MCF 10A (cell line): ENCODE results near the gene PTH1R. TPM values are rescaled to one million over a fixed set of nuclear protein-coding genes. Genes with fewer than 3 reads are reported as not detected.

Experiments
- BruUV-seq: library from RNA; stranded (reverse); fragments of 400-500 nt; replicated peaks from 2 replicates; lab custom pipeline; 2021; lab: Mats Ljungman, UMichigan
- CTCF ChIA-PET: fragments of 300-600 bp; sonication (Branson Sonifier 250); formaldehyde crosslinking; extraction: SDS; loops from one replicate; lab custom pipeline; 2021; ENCODE audit warnings: antibody characterized with exemption, inconsistent platforms; lab: Yijun Ruan, JAX
- POLR2A ChIA-PET: fragments of 300-600, 350-650 bp; sonication (Branson Sonifier 250); formaldehyde crosslinking; extraction: SDS; loops from one replicate; lab custom pipeline; 2020; ENCODE audit warnings: antibody characterized with exemption, inconsistent platforms; lab: Yijun Ruan, JAX
- DNase-seq: peaks from one replicate; pipeline ENCODE4 v3.0.0-alpha.2; 2018; ENCODE audit not compliant: unreplicated experiment
- H3K27ac Mint-ChIP-seq: one replicate; pipeline ENCODE4 v1.8.0; 2022; ENCODE audit warnings: mild to moderate bottlenecking, low read depth, mixed read lengths; ENCODE audit not compliant: unreplicated experiment
- H3K27me3 Mint-ChIP-seq: one replicate; pipeline ENCODE4 v1.8.0; 2022; ENCODE audit warnings: mixed read lengths; ENCODE audit not compliant: insufficient read depth, unreplicated experiment
- H3K36me3 Mint-ChIP-seq: one replicate; pipeline ENCODE4 v1.8.0; 2022; ENCODE audit warnings: mild to moderate bottlenecking, moderate library complexity, mixed read lengths; ENCODE audit not compliant: insufficient read depth, unreplicated experiment
- H3K4me1 Mint-ChIP-seq: one replicate; pipeline ENCODE4 v1.8.0; 2022; ENCODE audit warnings: mixed read lengths; ENCODE audit not compliant: insufficient read depth, unreplicated experiment
- H3K4me3 Mint-ChIP-seq: one replicate; pipeline ENCODE4 v1.8.0; 2022; ENCODE audit warnings: mild to moderate bottlenecking, moderate library complexity, mixed read lengths; ENCODE audit not compliant: unreplicated experiment
- H3K9me3 Mint-ChIP-seq: one replicate; pipeline ENCODE4 v1.8.0; 2022; ENCODE audit warnings: mixed read lengths; ENCODE audit not compliant: unreplicated experiment
- CTCF ChIP-seq: fragments of 200-600 bp; IDR thresholded peaks from one replicate; pipeline ENCODE4 v1.8.0; 2022; ENCODE audit warnings: antibody characterized with exemption, mild to moderate bottlenecking; ENCODE audit not compliant: unreplicated experiment
- intact Hi-C: fragments of 100-400 bp; cut with micrococcal nuclease; formaldehyde crosslinking; loops from 2 replicates; pipeline ENCODE4 v1.14.1; 2022
- total RNA-seq: library from RNA; stranded (reverse); gene quantifications from 2 replicates; pipeline ENCODE4 v1.2.3, GENCODE V29; 2022

Gene PTH1R
- total RNA-seq, 1 experiment from 2014 or later = not detected

DNA sequence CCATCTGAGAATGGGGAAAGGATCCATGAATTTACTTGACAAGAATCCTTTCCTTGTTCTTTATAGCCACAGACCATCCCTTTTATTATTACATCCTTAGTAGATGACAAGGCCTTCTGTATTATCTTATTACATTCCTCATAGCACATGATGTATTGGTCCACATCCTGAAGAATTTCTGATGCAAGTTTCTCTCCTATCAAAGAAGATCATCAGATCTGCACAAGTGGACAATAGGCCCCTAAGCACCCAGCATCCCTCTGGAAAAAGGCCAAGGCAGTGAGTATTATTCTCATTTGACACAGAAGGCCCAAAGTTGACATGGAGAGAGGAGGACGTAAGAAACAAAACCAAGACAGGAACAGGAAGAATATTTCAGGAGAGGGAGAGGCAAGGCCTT lies 45.7 kb upstream of the PTH1R start:
- DNase-seq = no peak
- Mint-ChIP-seq H3K27ac (no peak overlapping the region), H3K9me3 (peaks cover 7% of the 10 kb centered on the region), H3K27me3 (no peaks in the 10 kb centered on the region), H3K4me1 (no peaks in the 10 kb centered on the region), H3K36me3 (no peaks in the 10 kb centered on the region), H3K4me3 (no peak overlapping the region)
- no peak for TF ChIP-seq CTCF
- POLR2A ChIA-PET = no interaction called here
- no TSS peak for BruUV-seq
- intact Hi-C loops = no loop called here
- CTCF ChIA-PET = no interaction called here

- Mint-ChIP-seq H3K4me3 (no peak overlapping the region), H3K9me3 (peaks cover 19% of the 10 kb centered on the region), H3K4me1 (no peaks in the 10 kb centered on the region), H3K36me3 (peaks cover 5% of the 10 kb centered on the region), H3K27me3 (no peaks in the 10 kb centered on the region), H3K27ac (no peak overlapping the region)
- intact Hi-C loops = no loop called here
- ChIA-PET CTCF (interaction anchor here (0.5 kb wide), 1 partner anchor 349 kb away, joined by 3 read pairs; no protein-coding TSS in a partner anchor), POLR2A (no interaction called here)
- no peak for DNase-seq
- no peak for TF ChIP-seq CTCF
- no TSS peak for BruUV-seq
Observed at GRCh38 chr3:46833346-46834300, 43.9 kb upstream of the PTH1R start.

- POLR2A ChIA-PET = no interaction called here
Observed at GRCh38 chr3:46835054-46835453, 42.5 kb upstream of the PTH1R start.

More at GRCh38 chr3:46835054-46835453, 42.5 kb upstream of the PTH1R start:
- H3K9me3 Mint-ChIP-seq = peaks cover 28% of the 10 kb centered on the region
- DNase-seq = no peak
- H3K27me3 Mint-ChIP-seq = no peaks in the 10 kb centered on the region
- intact Hi-C loops = no loop called here
- no peak for TF ChIP-seq CTCF
- no TSS peak for BruUV-seq
- CTCF ChIA-PET = no interaction called here
- H3K4me1 Mint-ChIP-seq = no peaks in the 10 kb centered on the region
- no peak overlapping the region for H3K4me3 Mint-ChIP-seq
- H3K27ac Mint-ChIP-seq = no peak overlapping the region
- peaks cover 5% of the 10 kb centered on the region for H3K36me3 Mint-ChIP-seq
